Effector memory CD8-positive, alpha-beta T cell (primary cell): ENCODE data around the gene CRYGC.

ENCODE experiments used
- ATAC-seq: fragments of 150-1000 bp; cut with Tn5 transposase; replicated peaks from 2 replicates; pipeline ENCODE4 v1.10.0; 2021; ENCODE audit warnings: mild to moderate bottlenecking, moderate library complexity
- DNase-seq, 3 experiments: peaks; one replicate each; pipeline ENCODE4 v3.0.0; 2021
- H3K27ac Mint-ChIP-seq, 2 donors: one replicate each; pipeline ENCODE4 v1.8.0; 2022; ENCODE audit warnings: mild to moderate bottlenecking in 2 of 2, mixed read lengths in 2 of 2, moderate library complexity in 2 of 2
- H3K27me3 Mint-ChIP-seq, 2 donors: one replicate each; pipeline ENCODE4 v1.8.0; 2022; ENCODE audit warnings: mixed read lengths in 2 of 2
- H3K36me3 Mint-ChIP-seq: one replicate; pipeline ENCODE4 v1.8.0; 2022; ENCODE audit warnings: mild to moderate bottlenecking, moderate library complexity, mixed read lengths; ENCODE audit not compliant: insufficient read depth
- H3K4me1 Mint-ChIP-seq, 2 donors: one replicate each; pipeline ENCODE4 v1.8.0; 2022; ENCODE audit warnings: low read depth in 2 of 2, mixed read lengths in 2 of 2
- H3K4me3 Mint-ChIP-seq, 2 donors: one replicate each; pipeline ENCODE4 v1.8.0; 2022; ENCODE audit warnings: mild to moderate bottlenecking in 2 of 2, mixed read lengths in 2 of 2, moderate library complexity in 2 of 2
- H3K9me3 Mint-ChIP-seq, 2 donors: one replicate each; pipeline ENCODE4 v1.8.0; 2022; ENCODE audit warnings: mixed read lengths in 2 of 2

Gene CRYGC

GRCh38 chr2:208097801-208098200 lies 31.8 kb downstream of the CRYGC start:
- no peaks in the 10 kb centered on the region for H3K9me3 Mint-ChIP-seq
- no peak for DNase-seq
- H3K27me3 Mint-ChIP-seq, result peaks cover 0 to 26% of the 10 kb centered on the region in 2 donors
- no peak overlapping the region for H3K27ac Mint-ChIP-seq
- ATAC-seq, result no peak
- no peak overlapping the region for H3K4me3 Mint-ChIP-seq
- H3K36me3 Mint-ChIP-seq, result peaks cover 6% of the 10 kb centered on the region
- peaks cover 0 to 6% of the 10 kb centered on the region in 2 donors for H3K4me1 Mint-ChIP-seq

- ATAC-seq (no peak), DNase-seq (no peak)
- peaks cover 0 to 6% of the 10 kb centered on the region in 2 donors for H3K4me1 Mint-ChIP-seq
- no peaks in the 10 kb centered on the region for H3K9me3 Mint-ChIP-seq
- H3K27ac Mint-ChIP-seq, result no peak overlapping the region
- peaks cover 6% of the 10 kb centered on the region for H3K36me3 Mint-ChIP-seq
- H3K4me3 Mint-ChIP-seq, result no peak overlapping the region
- H3K27me3 Mint-ChIP-seq, result peaks cover 0 to 31% of the 10 kb centered on the region in 2 donors
These were observed 32.3 kb downstream of the CRYGC start for GRCh38 chr2:208097313-208097712.

GRCh38 chr2:208096080-208096479 lies 33.5 kb downstream of the CRYGC start:
- peaks cover 0 to 3% of the 10 kb centered on the region in 2 donors for H3K4me1 Mint-ChIP-seq
- DNase-seq (no peak), ATAC-seq (no peak)
- H3K4me3 Mint-ChIP-seq, result no peak overlapping the region
- H3K9me3 Mint-ChIP-seq, result no peaks in the 10 kb centered on the region
- no peak overlapping the region for H3K27ac Mint-ChIP-seq
- H3K36me3 Mint-ChIP-seq, result peaks cover 6% of the 10 kb centered on the region
- peaks cover 0 to 33% of the 10 kb centered on the region in 2 donors for H3K27me3 Mint-ChIP-seq

GRCh38 chr2:208093128-208093527 lies 36.5 kb downstream of the CRYGC start:
- peaks cover 0 to 22% of the 10 kb centered on the region in 2 donors for H3K27me3 Mint-ChIP-seq
- no peak for DNase-seq
- H3K9me3 Mint-ChIP-seq, result no peaks in the 10 kb centered on the region
- no peaks in the 10 kb centered on the region for H3K36me3 Mint-ChIP-seq
- H3K27ac Mint-ChIP-seq, result no peak overlapping the region
- no peaks in the 10 kb centered on the region for H3K4me1 Mint-ChIP-seq
- ATAC-seq, result no peak
- H3K4me3 Mint-ChIP-seq, result no peak overlapping the region

GRCh38 chr2:208092093-208092832 lies 37.4 kb downstream of the CRYGC start:
- ATAC-seq, result no peak
- DNase-seq, result no peak
- Mint-ChIP-seq H3K36me3 (no peaks in the 10 kb centered on the region), H3K4me3 (no peak overlapping the region), H3K4me1 (no peaks in the 10 kb centered on the region), H3K27me3 (peaks cover 0 to 15% of the 10 kb centered on the region in 2 donors), H3K27ac (no peak overlapping the region), H3K9me3 (no peaks in the 10 kb centered on the region)

- no peak overlapping the region for H3K4me3 Mint-ChIP-seq
- peaks cover 0 to 22% of the 10 kb centered on the region in 2 donors for H3K27me3 Mint-ChIP-seq
- no peak for DNase-seq
- H3K4me1 Mint-ChIP-seq, result no peaks in the 10 kb centered on the region
- H3K27ac Mint-ChIP-seq, result no peak overlapping the region
- no peak for ATAC-seq
- H3K9me3 Mint-ChIP-seq, result no peaks in the 10 kb centered on the region
- no peaks in the 10 kb centered on the region for H3K36me3 Mint-ChIP-seq
These were observed 39.2 kb downstream of the CRYGC start for GRCh38 chr2:208090420-208090819.

- peaks cover 22 to 39% of the 10 kb centered on the region in 2 donors for H3K27me3 Mint-ChIP-seq
- H3K9me3 Mint-ChIP-seq, result no peaks in the 10 kb centered on the region
- H3K36me3 Mint-ChIP-seq, result no peaks in the 10 kb centered on the region
- DNase-seq (no peak), ATAC-seq (no peak)
- H3K4me1 Mint-ChIP-seq, result no peaks in the 10 kb centered on the region
- no peak overlapping the region for H3K4me3 Mint-ChIP-seq
- H3K27ac Mint-ChIP-seq, result no peak overlapping the region
These were observed 43.6 kb downstream of the CRYGC start for GRCh38 chr2:208086029-208086428.

GRCh38 chr2:208083807-208084206 lies 45.8 kb downstream of the CRYGC start:
- peaks cover 38 to 55% of the 10 kb centered on the region in 2 donors for H3K27me3 Mint-ChIP-seq
- no peak overlapping the region for H3K4me3 Mint-ChIP-seq
- no peaks in the 10 kb centered on the region for H3K36me3 Mint-ChIP-seq
- DNase-seq, result no peak
- no peaks in the 10 kb centered on the region for H3K9me3 Mint-ChIP-seq
- no peak for ATAC-seq
- no peaks in the 10 kb centered on the region for H3K4me1 Mint-ChIP-seq
- H3K27ac Mint-ChIP-seq, result no peak overlapping the region
